Measurements from ENCODE around the gene DYDC2. TPM values are rescaled to one million over a fixed set of nuclear protein-coding genes. Genes with fewer than 3 reads are reported as not detected.

Gene DYDC2
- total and polyA plus RNA-seq, 2 experiments from 2014 or later = 8.1 to 9.0 TPM

- TF ChIP-seq ZNF462 (CRISPR knock-in tag; IDR thresholded peaks at IDR 0.05) = no peak
- no peak for TF ChIP-seq ETS1 (IDR thresholded peaks at IDR 0.05)
Observed at GRCh38 chr10:80315391-80315790, 41.2 kb upstream of the DYDC2 start (continued).

GRCh38 chr10:80318742-80319141 is 37.8 kb upstream of the DYDC2 start:
- H3K36me3 Mint-ChIP-seq (ENCODE audit: low read depth) = no peaks in the 10 kb centered on the region
- Histone ChIP-seq H4K20me1 (replicated peaks; ENCODE audit: insufficient read depth) (no peaks in the 10 kb centered on the region), H3K27ac (ENCODE audit: low read depth) (no peak overlapping the region), H3K9me2 (ENCODE audit: insufficient read depth) (no peaks in the 10 kb centered on the region), H2AFZ (no peak overlapping the region), H3K4me3 (no peak overlapping the region), H3K4me1 (ENCODE audit: insufficient read depth) (no peaks in the 10 kb centered on the region), H3K27me3 (ENCODE audit: insufficient read depth) (no peaks in the 10 kb centered on the region), H3K79me2 (replicated peaks; ENCODE audit: insufficient read depth) (no peaks in the 10 kb centered on the region), H3F3A (replicated peaks; ENCODE audit: low read depth) (no peaks in the 10 kb centered on the region), H3K36me3 (ENCODE audit: insufficient read depth) (no peaks in the 10 kb centered on the region), H3K4me2 (no peak overlapping the region)
- no peaks in the 10 kb centered on the region for H3K27me3 Mint-ChIP-seq (ENCODE audit: insufficient read depth, low read depth, poor library complexity)
- no peak overlapping the region for H3K27ac Mint-ChIP-seq
- peaks cover 4% of the 10 kb centered on the region; the same call in 2 of the 3 replicates for H3K4me1 Mint-ChIP-seq
- ATAC-seq (no peak), DNase-seq (ENCODE audit: low spot score) (no peak)
- H3K9me3 Mint-ChIP-seq = no peaks in the 10 kb centered on the region; the same call in 2 of the 3 replicates
- H3K4me3 Mint-ChIP-seq = no peak overlapping the region
- TF ChIP-seq CTCF (conservative IDR thresholded peaks at IDR 0.05; ENCODE audit: low read depth in 2 of 2) (no peak), NANOG (IDR thresholded peaks at IDR 0.05; ENCODE audit: borderline replicate concordance) (no peak), POLR2AphosphoS5 (IDR thresholded peaks at IDR 0.05; ENCODE audit: low read depth) (no peak), ETS1 (IDR thresholded peaks at IDR 0.05) (no peak), REST (IDR thresholded peaks at IDR 0.05; ENCODE audit: unreplicated experiment) (no peak), ZNF114 (CRISPR knock-in tag; IDR thresholded peaks at IDR 0.05) (no peak), STAT1 (IDR thresholded peaks at IDR 0.05; ENCODE audit: unreplicated experiment) (no peak), EZH2phosphoT487 (IDR thresholded peaks at IDR 0.05; ENCODE audit: unreplicated experiment) (no peak), CREB1 (CRISPR knock-in tag; IDR thresholded peaks at IDR 0.05; ENCODE audit: low read depth) (no peak), EZH2 (IDR thresholded peaks at IDR 0.05; ENCODE audit: low read depth, unreplicated experiment) (no peak)
